Mesothelial cell of epicardium (in vitro differentiated cells): ENCODE measurements around the gene ATG14. TPM values are rescaled to one million over a fixed set of nuclear protein-coding genes. Genes with fewer than 3 reads are reported as not detected.
"Not testable (repeated sequence)": the region's sequence is repeated elsewhere in the genome, so short reads cannot be mapped to it uniquely, and the experiment has no call there.

Experiments used
- DNase-seq, 2 experiments: peaks; one replicate each; pipeline ENCODE4 v3.0.0; 2021; ENCODE audit warnings: low spot score in 2 of 2; ENCODE audit not compliant: unreplicated experiment in 2 of 2
- H3K27ac Mint-ChIP-seq: 2 replicates; pipeline ENCODE4 v1.8.0; 2021; ENCODE audit warnings: mixed read lengths
- H3K27me3 Mint-ChIP-seq: 2 replicates; pipeline ENCODE4 v1.8.0; 2021; ENCODE audit warnings: low read depth, mixed read lengths
- H3K36me3 Mint-ChIP-seq: 2 replicates; pipeline ENCODE4 v1.8.0; 2021; ENCODE audit warnings: mixed read lengths
- H3K4me1 Mint-ChIP-seq: 2 replicates; pipeline ENCODE4 v1.8.0; 2021; ENCODE audit warnings: mixed read lengths
- H3K4me3 Mint-ChIP-seq: 2 replicates; pipeline ENCODE4 v1.8.0; 2021; ENCODE audit warnings: mild to moderate bottlenecking, moderate library complexity, mixed read lengths
- H3K9me3 Mint-ChIP-seq: 2 replicates; pipeline ENCODE4 v1.8.0; 2021; ENCODE audit warnings: mixed read lengths
- total RNA-seq: library from RNA; stranded (reverse); gene quantifications from 3 replicates; pipeline ENCODE4 v1.2.1, GENCODE V29; 2021
- TF ChIP-seq, protein P1 (sequence below): fragments of 200-600 bp; sonication (generic); IDR thresholded peaks from one replicate; pipeline ENCODE4 v1.5.0; 2021; ENCODE audit warnings: antibody characterized with exemption; ENCODE audit not compliant: unreplicated experiment

Gene ATG14
- total RNA-seq, 1 donor from 2014 or later: 17.0 TPM

DNA sequence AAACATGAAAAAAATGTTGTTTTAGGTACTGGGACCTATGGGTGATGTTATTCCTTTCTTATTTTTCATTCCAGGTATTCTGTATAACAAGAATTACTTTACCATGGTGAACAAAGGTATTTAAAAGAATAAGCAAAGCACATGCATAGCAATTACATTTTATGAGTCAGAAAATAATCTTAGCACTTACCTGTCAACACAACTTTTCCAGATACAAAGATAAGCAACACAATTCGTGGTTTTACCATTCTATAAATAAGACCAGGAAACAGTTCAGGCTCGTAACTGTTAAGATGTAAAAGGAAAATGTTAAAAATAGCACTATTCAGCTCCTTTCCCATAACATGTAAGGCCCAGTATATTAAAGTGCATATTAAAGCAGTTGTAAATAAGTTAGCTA, 12.3 kb upstream of the ATG14 start:
- Mint-ChIP-seq H3K27ac (no peak overlapping the region), H3K4me3 (no peak overlapping the region), H3K36me3 (no peaks in the 10 kb centered on the region), H3K27me3 (peaks cover 22% of the 10 kb centered on the region), H3K4me1 (no peaks in the 10 kb centered on the region), H3K9me3 (no peaks in the 10 kb centered on the region)
- TF ChIP-seq, protein P1, sequence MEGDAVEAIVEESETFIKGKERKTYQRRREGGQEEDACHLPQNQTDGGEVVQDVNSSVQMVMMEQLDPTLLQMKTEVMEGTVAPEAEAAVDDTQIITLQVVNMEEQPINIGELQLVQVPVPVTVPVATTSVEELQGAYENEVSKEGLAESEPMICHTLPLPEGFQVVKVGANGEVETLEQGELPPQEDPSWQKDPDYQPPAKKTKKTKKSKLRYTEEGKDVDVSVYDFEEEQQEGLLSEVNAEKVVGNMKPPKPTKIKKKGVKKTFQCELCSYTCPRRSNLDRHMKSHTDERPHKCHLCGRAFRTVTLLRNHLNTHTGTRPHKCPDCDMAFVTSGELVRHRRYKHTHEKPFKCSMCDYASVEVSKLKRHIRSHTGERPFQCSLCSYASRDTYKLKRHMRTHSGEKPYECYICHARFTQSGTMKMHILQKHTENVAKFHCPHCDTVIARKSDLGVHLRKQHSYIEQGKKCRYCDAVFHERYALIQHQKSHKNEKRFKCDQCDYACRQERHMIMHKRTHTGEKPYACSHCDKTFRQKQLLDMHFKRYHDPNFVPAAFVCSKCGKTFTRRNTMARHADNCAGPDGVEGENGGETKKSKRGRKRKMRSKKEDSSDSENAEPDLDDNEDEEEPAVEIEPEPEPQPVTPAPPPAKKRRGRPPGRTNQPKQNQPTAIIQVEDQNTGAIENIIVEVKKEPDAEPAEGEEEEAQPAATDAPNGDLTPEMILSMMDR: no peak
- DNase-seq: no peak

DNA sequence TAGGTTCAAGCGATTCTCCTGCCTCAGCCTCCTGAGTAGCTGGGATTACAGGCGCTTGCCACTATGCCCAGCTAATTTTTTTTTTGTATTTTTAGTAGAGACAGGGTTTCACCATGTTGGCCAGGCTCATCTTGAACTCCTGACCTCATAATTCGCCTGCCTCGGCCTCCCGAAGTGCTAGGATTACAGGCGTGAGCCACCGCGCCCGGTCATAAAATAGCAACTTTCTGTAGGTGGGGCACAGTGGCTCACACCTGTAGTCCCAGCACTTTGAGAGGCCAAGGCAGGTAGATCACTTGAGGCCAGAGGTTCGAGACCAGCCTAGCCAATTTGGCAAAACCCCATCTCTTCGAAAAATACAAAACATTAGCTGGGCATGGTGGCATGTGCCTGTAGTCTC, 10.7 kb upstream of the ATG14 start:
- peaks cover 22% of the 10 kb centered on the region for H3K27me3 Mint-ChIP-seq
- H3K36me3 Mint-ChIP-seq, H3K9me3 Mint-ChIP-seq, H3K4me3 Mint-ChIP-seq, DNase-seq, H3K27ac Mint-ChIP-seq, H3K4me1 Mint-ChIP-seq: not testable (repeated sequence)

DNA sequence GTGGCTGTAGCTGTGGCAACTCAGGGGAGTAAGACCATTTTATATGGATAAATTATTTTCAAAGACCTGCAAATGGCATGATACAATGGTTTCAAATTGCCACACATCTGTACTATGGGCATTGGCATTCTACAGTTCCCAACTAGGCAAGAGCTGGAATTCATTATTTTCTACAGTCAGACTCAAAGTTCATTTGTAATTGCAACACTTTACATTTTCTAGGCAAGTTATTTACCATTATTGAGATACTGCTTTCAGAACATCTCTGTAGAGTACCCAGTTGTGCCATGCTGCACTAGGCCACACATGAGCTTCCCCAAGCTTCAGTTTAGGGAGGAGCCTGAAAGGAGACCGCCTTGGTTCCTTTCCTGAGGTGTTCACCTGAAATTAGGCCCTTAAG, 8.0 kb upstream of the ATG14 start:
- Mint-ChIP-seq H3K4me3 (no peak overlapping the region), H3K27me3 (peaks cover 31% of the 10 kb centered on the region), H3K9me3 (no peaks in the 10 kb centered on the region), H3K36me3 (no peaks in the 10 kb centered on the region), H3K4me1 (peaks cover 2% of the 10 kb centered on the region), H3K27ac (no peak overlapping the region)
- DNase-seq: no peak
- TF ChIP-seq, protein P1: no peak

DNA sequence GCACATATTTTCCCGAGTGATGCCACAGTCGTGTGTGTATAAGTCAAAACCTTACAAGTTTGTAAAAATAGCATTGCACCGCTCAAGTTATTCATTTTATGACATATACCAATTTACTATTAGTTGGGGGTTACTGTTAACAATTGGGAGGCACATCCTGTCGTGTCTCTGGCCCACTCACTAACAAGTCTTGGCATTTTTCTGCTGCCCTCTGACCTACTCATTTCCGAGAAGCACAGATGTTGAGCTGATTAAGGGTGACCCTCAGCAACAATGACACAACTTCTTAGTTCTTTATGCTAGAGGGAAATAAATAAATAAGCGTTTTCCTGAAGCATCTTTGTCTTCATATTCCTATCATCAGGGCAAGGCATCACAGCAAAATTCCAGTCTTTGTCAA, 6.8 kb upstream of the ATG14 start:
- no peak overlapping the region for H3K4me3 Mint-ChIP-seq
- TF ChIP-seq, protein P1: no peak
- no peaks in the 10 kb centered on the region for H3K9me3 Mint-ChIP-seq
- no peak overlapping the region for H3K27ac Mint-ChIP-seq
- H3K27me3 Mint-ChIP-seq: peaks cover 31% of the 10 kb centered on the region
- no peak for DNase-seq
- no peaks in the 10 kb centered on the region for H3K36me3 Mint-ChIP-seq
- H3K4me1 Mint-ChIP-seq: peaks cover 2% of the 10 kb centered on the region

DNA sequence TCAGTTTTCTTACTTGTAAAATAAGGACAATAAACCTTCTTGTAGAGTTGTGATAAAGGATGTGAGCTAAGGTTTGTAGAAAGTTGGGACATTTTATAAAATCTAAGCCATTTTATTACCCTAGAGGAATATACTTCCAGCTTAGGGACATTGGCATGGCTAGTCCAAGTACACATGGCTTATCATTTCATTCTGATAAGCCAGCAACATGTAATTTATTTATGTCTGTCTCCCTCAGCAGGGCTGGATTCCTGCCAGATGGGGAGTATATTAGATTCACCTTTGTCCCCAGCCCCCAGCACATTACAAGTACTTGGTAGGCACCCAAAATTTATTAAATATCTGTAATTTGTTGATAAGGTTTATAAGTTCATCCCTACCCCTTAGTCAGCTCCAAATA, 6.3 kb upstream of the ATG14 start:
- peaks cover 4% of the 10 kb centered on the region for H3K4me1 Mint-ChIP-seq
- TF ChIP-seq, protein P1: no peak
- no peaks in the 10 kb centered on the region for H3K36me3 Mint-ChIP-seq
- H3K9me3 Mint-ChIP-seq: no peaks in the 10 kb centered on the region
- H3K4me3 Mint-ChIP-seq: no peak overlapping the region
- no peak for DNase-seq
- H3K27ac Mint-ChIP-seq: no peak overlapping the region
- H3K27me3 Mint-ChIP-seq: peaks cover 28% of the 10 kb centered on the region

DNA sequence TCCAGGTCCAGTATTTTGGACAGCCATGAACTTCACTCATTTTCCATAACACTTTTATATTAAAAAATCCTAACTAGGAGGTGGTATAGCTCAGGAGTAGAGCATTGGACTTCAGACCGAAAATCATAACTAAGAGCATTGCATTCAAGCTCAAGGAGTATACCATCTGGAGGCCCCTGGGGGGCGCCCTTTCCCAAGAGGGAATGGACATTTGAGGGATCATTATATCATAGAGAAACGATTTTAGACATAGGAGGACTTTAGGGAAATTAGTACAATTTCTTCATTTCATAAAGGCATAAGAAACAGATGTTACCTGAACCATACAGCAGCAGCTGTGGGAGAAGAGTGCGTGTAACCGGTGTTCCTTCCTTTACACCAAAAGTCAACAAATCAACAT, 5.2 kb upstream of the ATG14 start:
- Mint-ChIP-seq H3K36me3 (no peaks in the 10 kb centered on the region), H3K27ac (no peak overlapping the region), H3K9me3 (no peaks in the 10 kb centered on the region), H3K27me3 (peaks cover 26% of the 10 kb centered on the region), H3K4me1 (peaks cover 15% of the 10 kb centered on the region), H3K4me3 (no peak overlapping the region)
- DNase-seq: no peak
- TF ChIP-seq, protein P1: peak; percentile 54
